Stimulated activated CD8-positive, alpha-beta memory T cell treated with anti-CD3 and anti-CD28 coated beads, Interleukin-2, amount 100 ng/mL, for 48 hours (primary cell): ENCODE data around the gene SLC8A1.

Source experiments
- DNase-seq, 2 donors: peaks; one replicate each; pipeline ENCODE4 v3.0.0-alpha.2; 2020; ENCODE audit warnings: low read depth in 2 of 2

The SLC8A1 gene

DNA sequence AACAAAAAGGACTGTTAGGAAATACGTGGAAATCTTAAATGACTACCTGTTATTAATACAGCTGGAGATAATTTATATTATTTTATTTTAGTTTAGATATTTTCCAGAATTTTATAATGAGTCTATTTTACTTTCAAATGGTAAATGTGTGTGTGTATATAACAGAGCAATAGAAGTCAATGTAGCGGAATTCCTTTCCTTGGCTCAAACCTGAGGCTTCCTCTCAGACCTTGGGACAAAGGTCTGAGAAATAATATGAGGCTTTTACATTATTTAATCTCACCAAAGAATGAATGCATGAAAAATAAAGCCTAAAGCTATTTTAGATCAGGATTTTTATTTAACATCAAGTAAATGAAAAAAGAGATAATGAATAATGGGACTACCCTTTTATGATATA, 65.7 kb downstream of the SLC8A1 start:
- no peak for DNase-seq

DNA sequence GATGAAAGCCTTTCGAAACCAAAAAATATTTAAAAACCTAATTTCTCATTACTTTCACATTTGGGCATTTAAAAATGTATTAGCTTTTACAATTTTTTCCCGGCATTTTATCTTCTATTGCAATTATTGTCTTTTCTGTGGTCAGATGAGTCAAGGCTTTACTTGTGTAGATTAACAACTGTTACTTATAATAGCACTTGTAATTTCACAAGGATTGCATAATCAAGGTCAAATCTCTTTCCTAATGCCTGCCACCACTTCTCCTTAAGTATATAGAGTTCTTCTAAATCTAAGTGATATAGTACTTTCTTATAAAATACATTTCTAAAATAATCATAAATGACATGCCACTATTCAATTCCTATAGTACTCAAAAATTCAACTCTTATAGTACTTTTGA, 67.2 kb downstream of the SLC8A1 start:
- DNase-seq = no peak

- no peak for DNase-seq
These were observed 67.7 kb downstream of the SLC8A1 start for GRCh38 chr2:40384233-40384632.

- no peak for DNase-seq
These were observed 71.2 kb downstream of the SLC8A1 start for GRCh38 chr2:40380721-40381120.

- DNase-seq = no peak
These were observed 71.8 kb downstream of the SLC8A1 start for GRCh38 chr2:40380041-40380440.

DNA sequence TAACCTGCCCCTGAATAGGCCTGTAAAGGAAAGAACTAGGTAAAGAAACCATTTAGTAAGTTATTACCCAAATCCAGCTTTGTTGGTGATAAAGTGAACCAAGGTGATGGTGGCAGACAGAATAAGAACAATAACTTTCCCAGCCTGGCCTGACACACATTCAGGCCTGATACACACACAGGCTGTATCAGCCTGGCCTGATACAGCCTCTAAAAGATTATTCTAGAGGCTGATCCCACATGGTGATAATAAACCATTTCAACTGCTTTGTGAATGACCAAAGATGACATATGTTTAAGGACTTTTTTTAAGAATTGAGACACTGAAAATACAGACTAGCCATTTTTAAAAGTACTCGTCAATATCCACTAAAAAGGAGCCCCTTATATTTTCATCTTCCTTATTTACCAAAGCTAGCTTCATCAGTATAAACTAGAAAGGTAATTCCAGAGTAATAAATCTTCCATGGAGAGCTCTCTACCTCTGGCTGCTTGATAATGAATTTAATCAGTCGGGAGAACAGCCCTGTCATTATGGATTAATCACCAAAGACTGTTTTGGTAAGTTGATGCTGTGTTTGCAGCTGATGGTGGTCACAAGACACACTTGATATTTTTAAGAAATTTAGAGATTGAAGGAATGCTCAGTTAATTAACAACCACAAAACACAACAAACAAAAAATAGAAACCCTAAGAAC, 77.2 kb downstream of the SLC8A1 start:
- no peak for DNase-seq

DNA sequence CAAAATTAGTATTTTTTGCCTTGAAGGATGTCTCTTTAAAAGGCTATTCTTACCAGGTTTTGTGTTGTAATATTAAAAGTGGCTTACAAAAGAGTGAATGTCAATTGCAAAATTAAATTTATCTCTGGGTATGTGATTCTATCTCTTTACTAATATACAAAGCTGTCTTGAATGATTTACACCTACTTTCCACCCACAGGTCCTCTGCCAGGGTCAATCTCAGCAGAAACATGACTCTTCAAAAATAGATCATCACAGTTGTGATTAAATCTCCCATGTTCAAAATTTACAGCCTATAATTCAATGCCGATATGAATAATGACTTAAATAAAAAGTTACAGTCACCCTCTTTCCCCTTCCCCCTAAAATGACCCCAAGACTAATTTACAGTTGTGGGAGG, 78.8 kb downstream of the SLC8A1 start:
- DNase-seq = no peak

GRCh38 chr2:40372283-40372985, 79.5 kb downstream of the SLC8A1 start:
- DNase-seq = no peak

GRCh38 chr2:40371525-40372282, 80.2 kb downstream of the SLC8A1 start:
- no peak for DNase-seq

DNA sequence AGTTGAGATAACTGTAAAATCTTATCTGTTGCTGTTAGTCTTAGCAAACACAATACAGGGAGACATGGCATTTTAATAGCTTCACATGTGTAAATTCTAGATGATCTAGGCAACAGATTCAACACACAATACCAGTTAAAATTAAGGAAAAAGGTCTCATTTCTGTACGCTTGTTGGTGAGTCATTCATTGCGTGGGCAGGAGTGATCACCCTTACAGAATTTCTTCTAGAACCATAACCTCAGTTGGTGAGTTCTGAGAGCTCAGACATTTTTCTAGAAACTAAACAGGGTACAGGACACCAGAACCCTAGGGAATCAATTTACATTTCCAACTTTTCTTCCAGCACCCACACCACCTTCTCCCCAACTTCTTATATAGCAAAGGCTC, 81.9 kb downstream of the SLC8A1 start:
- no peak for DNase-seq

GRCh38 chr2:40369267-40370006, 82.5 kb downstream of the SLC8A1 start:
- DNase-seq = no peak

GRCh38 chr2:40367652-40368051, 84.2 kb downstream of the SLC8A1 start:
- DNase-seq = no peak

- no peak for DNase-seq
These were observed 84.9 kb downstream of the SLC8A1 start for GRCh38 chr2:40367032-40367431.

DNA sequence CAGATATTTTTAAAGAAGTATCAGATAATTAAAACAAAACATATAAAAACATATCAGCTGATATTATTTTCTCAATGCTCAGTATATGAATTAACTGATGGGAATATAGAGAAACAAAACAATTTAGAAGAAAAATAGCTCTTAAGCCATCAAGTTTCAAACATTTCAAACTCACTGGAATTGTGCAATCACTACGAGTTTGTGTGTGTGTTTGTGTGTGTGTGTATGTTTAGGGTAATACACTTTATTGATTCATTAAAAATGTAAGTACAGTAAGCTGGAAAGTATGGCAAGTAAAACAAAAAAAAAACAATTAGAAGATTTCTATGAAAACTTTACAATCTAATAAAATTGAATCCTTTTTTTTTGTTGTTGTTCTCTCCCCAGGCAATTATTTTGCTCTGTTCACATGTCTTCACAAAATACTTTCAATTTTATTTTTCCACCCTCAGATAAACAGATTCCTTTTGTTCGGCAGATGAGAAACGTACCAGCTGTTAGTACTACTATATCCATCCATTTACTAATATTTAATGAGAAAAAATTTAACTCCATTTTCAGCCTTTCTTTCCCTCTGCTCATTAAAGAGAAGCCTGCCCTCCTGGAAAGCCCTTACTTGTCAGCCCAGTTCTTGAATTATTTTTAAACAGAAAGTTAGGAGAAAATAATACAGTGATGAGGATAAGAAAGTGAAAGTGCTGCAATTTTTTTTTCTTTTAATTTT, 87.6 kb downstream of the SLC8A1 start:
- DNase-seq = no peak

- no peak for DNase-seq
These were observed 88.3 kb downstream of the SLC8A1 start for GRCh38 chr2:40363631-40364030.

- DNase-seq = no peak
These were observed 88.7 kb downstream of the SLC8A1 start for GRCh38 chr2:40363231-40363630.

- DNase-seq = no peak
These were observed 90.4 kb downstream of the SLC8A1 start for GRCh38 chr2:40361478-40361877.

DNA sequence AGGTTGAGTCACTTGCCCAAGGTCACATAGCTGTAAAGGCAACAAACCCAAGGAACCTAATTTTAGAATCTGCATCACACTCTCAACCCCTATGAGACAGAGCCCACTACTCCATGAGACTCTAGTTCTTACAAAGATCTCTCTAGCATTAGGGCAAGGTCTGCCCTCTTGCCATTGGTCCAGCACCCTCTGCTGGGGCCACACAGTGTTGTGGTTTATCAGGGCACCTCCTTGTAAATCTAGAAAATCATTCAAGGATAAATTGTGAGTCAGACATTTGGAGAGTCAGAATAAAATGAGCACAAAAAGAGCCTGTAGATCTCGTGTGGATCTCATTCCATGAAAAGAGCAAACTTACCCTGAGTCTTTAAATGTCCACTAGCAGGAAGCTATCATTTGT, 91.2 kb downstream of the SLC8A1 start:
- no peak for DNase-seq

GRCh38 chr2:40359811-40360210, 92.1 kb downstream of the SLC8A1 start:
- DNase-seq = no peak

- DNase-seq = no peak
These were observed 93.1 kb downstream of the SLC8A1 start for GRCh38 chr2:40358783-40359182.

DNA sequence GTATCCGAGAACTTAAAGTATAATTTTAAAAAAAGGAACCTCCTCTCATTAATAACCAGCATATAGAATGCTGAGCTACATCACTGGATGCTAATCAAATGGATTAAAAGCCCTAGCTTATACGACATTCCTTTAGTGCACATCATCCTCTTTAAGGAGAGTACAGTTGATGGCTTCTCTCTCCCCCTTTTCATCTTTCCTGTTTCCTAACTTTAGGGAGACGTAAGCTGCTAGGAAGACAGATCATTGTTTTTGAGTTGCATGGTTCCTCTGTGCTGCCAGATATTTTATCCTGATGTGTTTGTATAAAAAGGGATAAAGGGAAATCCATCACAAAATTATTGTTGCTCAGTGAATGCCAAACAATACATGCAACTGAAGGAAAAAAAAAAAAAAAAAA, 94.2 kb downstream of the SLC8A1 start:
- no peak for DNase-seq

- DNase-seq = no peak
These were observed 96.4 kb downstream of the SLC8A1 start for GRCh38 chr2:40355451-40355850.
